Adrenal gland (tissue), 12 donors: ENCODE data around the gene GRK3. TPM values are rescaled to one million over a fixed set of nuclear protein-coding genes. Genes with fewer than 3 reads are reported as not detected.

Experiments used
- DNase-seq, 7 donors: peaks; one replicate each; pipeline ENCODE4 v3.0.0-alpha.2; 2019 to 2020
- H3K27ac ChIP-seq, 5 donors: fragments of 200-600 bp; sonication (generic) in 4 of 5; 1 replicate in 3 of 5; 2 replicates in 2 of 5; pipeline versions ENCODE4 v1.5.1 to v1.8.0; 2016 to 2020; ENCODE audit warnings: mild to moderate bottlenecking in 1 of 5
- H3K27me3 ChIP-seq: fragments of 200-600 bp; 2 replicates; pipeline ENCODE4 v1.8.0; 2021
- H3K36me3 ChIP-seq, 2 donors: fragments of 200-600 bp; replicated peaks in 1 of 2; 1 replicate in 1 of 2; 2 replicates in 1 of 2; pipeline versions ENCODE4 v1.5.1 to v1.8.0; 2018 to 2022
- H3K4me1 ChIP-seq, 2 donors: fragments of 200-600 bp; replicated peaks in 1 of 2; 1 replicate in 1 of 2; 2 replicates in 1 of 2; pipeline versions ENCODE4 v1.5.1 to v1.8.0; 2018 to 2021
- H3K4me3 ChIP-seq, 4 donors: fragments of 200-600 bp; sonication (generic) in 3 of 4; one replicate each; pipeline ENCODE4 v1.5.1; 2016 to 2018
- H3K9me3 ChIP-seq, 3 donors: fragments of 200-600 bp; sonication (generic) in 1 of 3; replicated peaks in 1 of 3; 1 replicate in 2 of 3; 2 replicates in 1 of 3; pipeline versions ENCODE4 v1.5.1 to v1.8.0; 2016 to 2021
- CTCF ChIP-seq, 6 experiments: fragments of 450-650 bp in 4 of 6; fragments of 200-600 bp in 2 of 6; sonication (generic) in 1 of 6; IDR thresholded peaks; 1 replicate in 5 of 6; 2 replicates in 1 of 6; pipeline versions ENCODE4 v1.5.1 to v1.8.0; 2016 to 2021; ENCODE audit warnings: antibody characterized with exemption in 6 of 6, mild to moderate bottlenecking in 2 of 6, moderate library complexity in 1 of 6
- POLR2A ChIP-seq, 2 donors: fragments of 450-650 bp; IDR thresholded peaks; one replicate each; pipeline ENCODE4 v1.6.1; 2017; ENCODE audit warnings: antibody characterized with exemption in 2 of 2, mild to moderate bottlenecking in 2 of 2, moderate library complexity in 1 of 2
- WGBS, 4 donors: extraction: QIAGEN DNeasy Blood & Tissue Kit in 2 of 4; methylation state at CpG; one replicate each; pipeline versions ENCODE4 v1.1.5 to v1.1.7; 2013 to 2017; 5-methylcytosine and 5-hydroxymethylcytosine counted together
- intact Hi-C, 2 donors: fragments of 100-400 bp; cut with DNase I; formaldehyde crosslinking; loops; one replicate each; pipeline versions ENCODE4 v1.14.1 to v1.15.0; 2022 to 2023
- polyA plus RNA-seq, 3 donors: library from polyadenylated mRNA; stranded (reverse); fragments of 200-250 nt in 2 of 3; fragments of 350-450 nt in 1 of 3; fragmentation: Illumina TruSeq in 1 of 3; extraction: RNeasy Lipid Tissue Mini Kit (QIAGEN cat#74804) in 1 of 3; gene quantifications; one replicate each; pipeline ENCODE4 v1.2.3, GENCODE V29; 2013 to 2014
- total RNA-seq, 9 donors: library from RNA; depleted of rRNA in 4 of 9; stranded (reverse); fragments of >200 nt in 4 of 9; fragments of 120-200 nt in 1 of 9; fragmentation: NEBNext Ultra II Directional in 1 of 9; extraction: Animal tissue kit (Norgen Biotek cat#: 25700) in 1 of 9; gene quantifications; one replicate each; pipeline versions ENCODE4 v1.1.0 to v1.2.4, GENCODE V29; 2013 to 2023
- donor health status: healthy with polysubstance abuse.
- donor health status: Bipolar disorder and iron deficiency.
- donor health status: DM: yes; HTN: yes; CAD: no.
- donor health status: DM: no; HTN: no; CAD: no.
- donor health status: DM: no; HTN: no; CAD: no.
- donor health status: DM: yes; HTN: yes; CAD: no.

GRK3 gene
- total and polyA plus RNA-seq, 12 donors: 3.2 to 20.9 (median 10.1) TPM

GRCh38 chr22:25630447-25630846 lies 66.0 kb downstream of the GRK3 start:
- DNase-seq: no peak
- Histone ChIP-seq H3K4me3 (no peak overlapping the region), H3K27ac (no peak overlapping the region), H3K27me3 (no peaks in the 10 kb centered on the region), H3K36me3 (no peaks in the 10 kb centered on the region), H3K4me1 (peaks cover 0 to 11% of the 10 kb centered on the region in 2 donors), H3K9me3 (no peaks in the 10 kb centered on the region)
- TF ChIP-seq POLR2A (IDR thresholded peaks at IDR 0.05) (no peak), CTCF (IDR thresholded peaks at IDR 0.05) (no peak)
- intact Hi-C loops: no loop called here
- WGBS, 4 donors: 70 to 82% (median 79%) methylated on average over 5 of the region's 5 CpGs

- Histone ChIP-seq H3K4me3 (no peak overlapping the region), H3K9me3 (no peaks in the 10 kb centered on the region), H3K27ac (no peak overlapping the region), H3K27me3 (no peaks in the 10 kb centered on the region), H3K4me1 (no peaks in the 10 kb centered on the region), H3K36me3 (no peaks in the 10 kb centered on the region)
- intact Hi-C loops: no loop called here
- 92 to 97% (median 96%) methylated on average over 2 of the region's 2 CpGs for WGBS, 4 donors
- DNase-seq: no peak
- no peak for TF ChIP-seq CTCF (IDR thresholded peaks at IDR 0.05)
- TF ChIP-seq POLR2A (IDR thresholded peaks at IDR 0.05): no peak
Observed at GRCh38 chr22:25636323-25636722, 71.8 kb downstream of the GRK3 start.

- Histone ChIP-seq H3K4me3 (no peak overlapping the region), H3K27me3 (no peaks in the 10 kb centered on the region), H3K27ac (no peak overlapping the region), H3K9me3 (no peaks in the 10 kb centered on the region), H3K4me1 (no peaks in the 10 kb centered on the region), H3K36me3 (no peaks in the 10 kb centered on the region)
- TF ChIP-seq CTCF (IDR thresholded peaks at IDR 0.05) (no peak), POLR2A (IDR thresholded peaks at IDR 0.05) (no peak)
- intact Hi-C loops: no loop called here
- 65 to 88% (median 85%) methylated on average over 2 of the region's 2 CpGs for WGBS, 4 donors
- no peak for DNase-seq
Observed at GRCh38 chr22:25637032-25637431, 72.6 kb downstream of the GRK3 start.

- Histone ChIP-seq H3K27ac (no peak overlapping the region), H3K4me3 (no peak overlapping the region), H3K9me3 (no peaks in the 10 kb centered on the region), H3K4me1 (no peaks in the 10 kb centered on the region), H3K36me3 (no peaks in the 10 kb centered on the region), H3K27me3 (no peaks in the 10 kb centered on the region)
- intact Hi-C loops: no loop called here
- 92 to 93% (median 93%) methylated on average over 4 of the region's 4 CpGs for WGBS, 4 donors
- no peak for DNase-seq
- TF ChIP-seq POLR2A (IDR thresholded peaks at IDR 0.05) (no peak), CTCF (IDR thresholded peaks at IDR 0.05) (no peak)
Observed at GRCh38 chr22:25637672-25638071, 73.2 kb downstream of the GRK3 start.
